GM12891 (cell line): ENCODE results near the gene NRXN3.

ENCODE experiments used
- POLR2A ChIP-seq: IDR thresholded peaks from 2 replicates; pipeline ENCODE4 v1.6.1; 2011; ENCODE audit warnings: low read depth, low read length, control low read depth
- TAF1 ChIP-seq: IDR thresholded peaks from 2 replicates; pipeline ENCODE4 v1.6.1; 2011; ENCODE audit warnings: low read depth, low read length, control low read depth

GRCh38 chr14:79658769-79659168 lies 1488.6 kb downstream of the NRXN3 start:
- TF ChIP-seq POLR2A: no peak
- no peak for TF ChIP-seq TAF1
